ENCODE measurements around the gene PRKN.

Gene PRKN

DNA sequence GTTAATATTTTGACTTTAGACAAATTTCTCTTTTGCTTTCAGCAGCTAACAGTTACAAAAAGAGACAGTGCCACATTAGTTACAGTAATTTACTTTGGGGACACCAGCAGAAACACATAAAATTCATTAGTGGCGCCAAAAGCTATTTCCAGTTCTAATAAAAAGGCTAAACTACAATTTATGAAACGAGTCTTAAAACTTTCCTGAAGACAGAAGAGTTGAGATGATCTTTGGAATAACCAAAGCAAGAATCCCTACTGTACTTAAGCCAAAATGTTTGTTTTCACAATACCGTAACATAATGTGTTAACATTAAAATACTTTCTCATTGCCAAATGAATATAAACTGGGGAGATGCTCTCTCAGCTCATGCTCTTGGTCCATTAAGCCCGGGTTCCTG is 1103.5 kb downstream of the PRKN start:
- no peak for DNase-seq

DNA sequence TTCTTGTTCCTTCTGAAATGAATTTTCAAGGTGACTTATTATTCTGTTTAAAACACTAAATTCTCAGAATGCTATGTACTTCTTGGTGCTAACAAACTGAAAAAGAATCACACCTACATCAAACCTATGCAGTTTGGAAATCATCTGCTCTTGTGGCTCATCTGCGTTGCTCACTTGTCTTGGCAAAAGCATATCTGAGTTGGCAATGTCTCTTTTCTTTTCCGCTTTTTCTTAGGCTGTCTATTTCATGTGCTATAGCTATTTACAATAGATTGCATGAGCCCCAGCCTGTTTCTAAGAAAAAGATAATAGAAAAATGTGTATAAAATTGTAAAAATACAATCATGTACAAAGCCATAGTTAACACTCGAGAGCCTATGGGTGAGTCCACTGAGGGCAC is 1104.8 kb downstream of the PRKN start:
- DNase-seq, result no peak

DNA sequence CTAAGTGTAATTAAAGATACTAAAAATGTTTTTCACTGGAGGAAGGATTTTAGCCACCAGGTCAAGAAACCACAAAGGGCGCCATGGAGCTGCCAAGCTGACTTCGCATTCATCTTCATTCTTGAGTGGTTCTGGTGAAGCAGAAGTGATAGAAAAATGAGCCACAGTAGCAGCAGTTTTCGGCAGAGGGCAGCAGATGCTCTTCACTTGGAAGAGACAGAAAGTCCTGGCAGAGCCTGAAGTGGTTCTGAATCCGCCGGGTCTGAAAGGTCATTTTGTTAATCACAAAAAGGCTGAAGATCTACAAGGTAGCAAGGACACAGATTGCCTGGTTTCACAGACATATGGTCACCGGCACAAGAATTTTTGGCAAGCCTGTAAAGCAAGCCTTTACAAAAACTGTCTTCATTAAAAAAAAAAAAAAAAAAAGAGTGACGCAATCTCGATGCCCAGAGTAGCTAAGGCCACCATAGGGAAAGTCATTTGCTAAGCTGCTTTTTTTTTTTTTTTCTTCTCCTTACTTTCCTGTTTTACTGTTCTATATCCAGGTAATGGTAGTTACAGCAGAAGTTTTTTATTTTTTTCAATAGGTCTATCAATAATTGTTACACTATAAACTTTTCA is 1108.6 kb downstream of the PRKN start:
- no peak for DNase-seq

DNA sequence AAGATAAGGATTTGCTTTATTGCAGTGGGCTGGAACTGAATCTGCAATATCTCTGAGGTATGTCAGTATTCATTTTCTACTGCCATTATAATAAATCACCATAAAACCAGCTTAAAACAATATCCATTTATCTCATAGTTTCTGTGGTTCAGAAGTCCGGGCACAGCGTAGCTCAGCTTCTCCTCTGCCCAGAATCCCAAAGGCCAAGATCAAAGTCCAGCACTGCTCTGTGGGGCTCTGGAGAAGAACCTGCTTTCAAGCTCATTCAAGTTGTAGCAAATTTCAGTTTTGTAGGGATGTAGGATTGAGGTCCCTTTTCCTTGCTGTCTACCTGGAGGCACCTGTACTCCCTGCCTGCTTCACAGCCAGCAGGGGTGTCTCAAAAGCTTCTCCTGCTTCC is 1113.9 kb downstream of the PRKN start:
- no peak for DNase-seq

DNA sequence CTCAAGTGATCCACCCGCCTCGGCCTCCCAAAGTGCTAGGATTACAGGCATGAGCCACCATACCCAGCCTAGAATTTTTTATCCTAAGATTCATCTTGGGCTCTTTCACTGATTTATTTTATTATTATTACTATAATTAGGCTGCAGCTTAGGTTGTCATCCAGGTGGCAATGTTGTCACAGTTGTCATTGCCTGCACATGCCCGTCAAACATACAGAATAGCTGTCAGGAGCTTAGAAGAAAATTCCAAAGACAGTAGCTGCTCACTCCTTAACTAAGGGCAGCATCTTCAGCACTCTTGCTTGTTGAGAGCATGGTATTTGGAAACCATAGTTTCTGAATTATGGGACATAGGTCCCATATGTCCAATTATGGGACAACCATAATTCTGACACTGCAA is 1118.8 kb downstream of the PRKN start:
- no peak for DNase-seq

- no peak for DNase-seq
Measured at GRCh38 chr6:161607696-161608297, 1119.8 kb downstream of the PRKN start.

DNA sequence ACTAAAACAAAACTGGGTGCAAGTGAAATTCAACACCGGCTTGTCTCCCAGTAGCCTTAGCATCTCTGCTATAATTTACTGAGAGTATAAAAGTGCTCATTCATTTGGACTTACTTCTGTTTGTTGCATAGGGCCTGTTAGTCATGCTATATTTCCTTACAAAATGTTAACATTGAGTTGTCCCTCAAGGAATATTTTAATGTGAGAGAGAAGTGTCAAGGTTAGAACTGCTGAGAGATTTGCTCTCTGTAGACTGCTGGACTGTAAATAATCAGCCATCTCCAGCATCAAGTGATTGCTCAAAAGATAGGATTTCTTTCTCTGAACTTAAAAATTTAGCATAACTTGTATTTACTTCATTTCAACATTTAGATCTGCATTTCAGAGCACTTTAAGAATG is 1125.2 kb downstream of the PRKN start:
- DNase-seq, result no peak

DNA sequence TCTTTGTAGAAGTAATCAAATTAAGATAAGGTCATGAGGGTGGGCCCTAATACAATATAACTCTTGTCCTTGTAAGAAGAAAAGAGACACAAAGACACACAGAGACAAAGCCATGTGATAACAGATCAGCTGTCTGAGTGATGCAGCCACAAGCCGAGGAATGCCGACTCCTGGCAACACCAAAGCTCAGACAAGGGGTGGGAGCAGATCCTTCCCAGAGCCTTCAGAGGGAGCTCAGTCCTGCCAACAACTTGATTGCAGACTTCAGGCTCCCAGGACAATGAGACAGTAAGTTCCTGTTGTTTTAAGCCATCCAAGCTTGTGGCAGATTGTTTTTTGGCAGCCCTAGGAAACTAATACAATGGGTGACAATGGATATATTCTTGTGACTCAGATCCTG is 1128.7 kb downstream of the PRKN start:
- DNase-seq, result no peak

DNA sequence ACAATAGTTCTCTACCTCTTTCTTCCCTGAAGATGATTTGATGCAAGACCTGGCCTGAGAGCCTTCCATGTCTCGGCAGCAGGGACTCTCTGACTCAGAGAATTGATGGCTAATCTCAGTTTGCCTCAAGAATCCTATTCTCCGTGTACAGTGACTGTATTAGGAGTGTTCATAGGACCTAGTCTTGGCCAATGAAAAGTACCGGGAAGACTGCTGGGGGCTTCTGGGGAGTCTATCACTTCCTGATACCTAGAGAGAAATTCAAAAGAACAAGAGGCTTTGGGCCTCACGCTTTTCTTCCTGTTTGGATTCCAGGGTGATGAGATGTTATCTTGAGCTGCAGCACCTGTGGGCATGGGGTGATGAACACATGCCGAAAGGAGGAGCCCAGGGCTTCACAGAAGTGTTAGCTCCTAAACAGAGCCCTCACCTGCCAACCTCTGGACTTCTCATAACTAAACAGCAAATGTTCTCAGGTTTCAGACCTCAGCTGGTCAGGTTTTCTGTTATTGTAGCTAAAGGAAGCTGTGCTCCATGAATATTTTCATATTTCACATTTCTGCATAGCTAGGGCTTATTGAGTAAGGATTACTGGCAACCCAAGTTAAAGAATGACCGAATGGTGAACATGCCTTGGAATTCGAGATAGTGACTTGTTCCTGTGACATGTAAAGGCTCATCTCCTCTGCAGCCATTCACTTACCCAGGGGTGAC is 1130.6 kb downstream of the PRKN start:
- DNase-seq, result no peak

- no peak for DNase-seq
Measured at GRCh38 chr6:161594412-161594811, 1133.2 kb downstream of the PRKN start.

- no peak for DNase-seq
Measured at GRCh38 chr6:161590961-161591627, 1136.5 kb downstream of the PRKN start.

- DNase-seq, result no peak
Measured at GRCh38 chr6:161586887-161587286, 1140.7 kb downstream of the PRKN start.

- no peak for DNase-seq
Measured at GRCh38 chr6:161584621-161585340, 1142.8 kb downstream of the PRKN start.

GRCh38 chr6:161584051-161584450 is 1143.5 kb downstream of the PRKN start:
- no peak for DNase-seq

GRCh38 chr6:161583584-161583983 is 1144.0 kb downstream of the PRKN start:
- no peak for DNase-seq

GRCh38 chr6:161578478-161578877 is 1149.1 kb downstream of the PRKN start:
- DNase-seq, result no peak

DNA sequence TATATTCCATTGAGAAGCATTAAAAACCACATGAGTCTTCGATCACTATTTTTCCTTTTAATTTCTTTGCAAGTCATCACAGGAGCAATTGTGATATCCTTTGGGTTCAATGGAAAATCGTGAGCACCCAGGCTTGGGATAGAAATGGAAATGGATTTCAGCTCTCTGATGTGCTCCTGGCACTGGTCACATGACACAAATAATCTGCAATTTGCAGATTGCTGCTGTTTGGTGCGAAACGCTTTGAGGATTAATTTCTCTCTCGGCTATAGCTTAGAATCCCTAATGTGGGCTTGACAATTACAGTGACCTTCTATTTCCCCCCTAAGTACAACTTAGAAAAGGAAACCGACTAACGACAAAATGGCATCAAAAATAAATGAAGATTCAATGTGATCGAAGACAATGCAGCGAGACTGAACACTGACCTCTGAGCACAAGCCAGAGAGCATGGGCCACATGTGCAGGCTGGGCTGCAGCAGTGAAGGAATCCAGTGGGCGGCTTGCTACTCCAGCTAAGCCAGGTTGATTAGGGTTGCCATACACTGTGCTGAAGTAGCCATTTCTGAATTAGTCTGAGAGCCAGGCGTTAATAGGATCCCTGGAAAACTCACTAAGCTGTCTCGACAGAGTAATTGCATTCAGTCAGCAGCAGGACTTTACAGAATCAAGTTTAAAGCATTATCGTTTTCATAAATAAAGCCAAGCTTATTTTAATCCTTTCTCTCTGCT is 1151.9 kb downstream of the PRKN start:
- DNase-seq, result no peak

GRCh38 chr6:161568885-161569456 is 1158.6 kb downstream of the PRKN start:
- no peak for DNase-seq

DNA sequence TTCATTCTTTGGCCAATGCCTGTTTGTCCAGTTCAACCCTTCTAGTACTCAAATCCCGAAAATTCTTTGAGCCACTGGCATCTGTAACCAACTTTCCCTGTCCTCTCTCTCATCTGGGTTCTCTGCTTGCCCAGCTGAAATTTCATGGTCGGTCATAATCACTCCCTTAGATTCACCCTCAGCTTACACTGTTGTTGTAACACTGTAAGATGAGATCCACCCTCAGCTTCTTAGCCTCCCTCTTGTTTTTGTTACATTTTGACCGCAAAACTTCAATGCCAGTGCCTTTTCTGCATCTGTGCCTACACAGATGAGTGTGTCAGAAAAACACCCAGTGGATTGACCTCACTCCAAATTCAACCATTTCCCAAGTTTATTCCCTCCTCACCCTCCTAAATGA is 1162.6 kb downstream of the PRKN start:
- DNase-seq, result no peak

- DNase-seq, result no peak
Measured at GRCh38 chr6:161561908-161562307, 1165.7 kb downstream of the PRKN start.

DNA sequence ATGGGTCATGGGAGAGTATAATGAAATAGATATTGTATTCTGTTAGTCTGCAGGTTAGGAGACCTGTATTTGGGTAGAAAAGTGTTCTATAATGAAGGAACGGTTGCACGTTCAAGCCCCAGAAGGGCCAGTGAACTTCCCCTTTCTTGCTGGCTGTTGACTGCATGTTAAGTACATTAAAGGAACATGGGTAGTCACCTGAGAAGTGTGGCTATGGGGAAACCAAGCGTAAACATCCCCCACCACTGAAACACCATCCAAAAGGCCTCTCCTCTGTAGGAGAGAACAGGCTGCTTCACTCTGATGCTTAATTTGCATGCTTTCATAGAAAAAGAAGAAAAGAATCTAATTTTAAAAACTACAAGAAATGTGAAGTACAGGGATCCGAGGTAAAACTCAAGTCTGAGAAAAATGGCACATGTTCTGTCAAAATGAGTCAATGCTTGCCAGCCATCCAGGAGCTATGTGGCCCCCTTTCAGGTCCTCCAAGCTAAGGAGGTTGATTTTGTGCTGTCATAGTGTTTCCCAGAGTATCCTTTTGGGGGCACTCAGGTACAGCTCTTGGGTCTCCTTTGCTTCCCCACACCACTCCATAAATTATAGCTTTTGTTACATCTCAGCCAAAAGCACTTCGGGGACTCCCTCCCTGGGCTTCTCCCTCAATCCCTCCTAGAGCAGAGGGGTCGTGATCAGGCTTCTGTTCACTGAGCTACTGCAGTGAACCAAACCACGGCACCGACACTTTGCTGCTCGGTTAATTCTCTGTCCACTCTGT is 1170.0 kb downstream of the PRKN start:
- DNase-seq, result no peak
